Parathyroid adenoma (tissue), 2 donors: ENCODE data around the gene RCBTB1.

Source experiments
- H2AFZ ChIP-seq: fragments of 300-600 bp; sonication (generic); one replicate; pipeline ENCODE4 v1.7.0; 2017; ENCODE audit warnings: antibody characterized with exemption, mild to moderate bottlenecking
- H3K27ac ChIP-seq: fragments of 300-600 bp; sonication (generic); one replicate; pipeline ENCODE4 v1.7.0; 2017
- H3K27me3 ChIP-seq: fragments of 300-600 bp; sonication (generic); one replicate; pipeline ENCODE4 v1.7.0; 2017; ENCODE audit warnings: low read length; ENCODE audit not compliant: control insufficient read depth, insufficient read depth
- H3K36me3 ChIP-seq: fragments of 300-600 bp; sonication (generic); one replicate; pipeline ENCODE4 v1.7.0; 2017; ENCODE audit warnings: low read length; ENCODE audit not compliant: control insufficient read depth, insufficient read depth
- H3K4me1 ChIP-seq: fragments of 300-600 bp; sonication (generic); one replicate; pipeline ENCODE4 v1.7.0; 2017; ENCODE audit warnings: control low read depth
- H3K4me2 ChIP-seq: fragments of 300-600 bp; sonication (generic); one replicate; pipeline ENCODE4 v1.7.0; 2017; ENCODE audit warnings: low read length
- H3K4me3 ChIP-seq: fragments of 300-600 bp; sonication (generic); one replicate; pipeline ENCODE4 v1.7.0; 2017; ENCODE audit warnings: low read depth, low read length
- H3K79me2 ChIP-seq: fragments of 300-600 bp; sonication (generic); one replicate; pipeline ENCODE4 v1.7.0; 2017; ENCODE audit warnings: control low read depth
- H3K9ac ChIP-seq: fragments of 300-600 bp; sonication (generic); one replicate; pipeline ENCODE4 v1.7.0; 2017; ENCODE audit warnings: mild to moderate bottlenecking
- H3K9me3 ChIP-seq: fragments of 300-600 bp; sonication (generic); one replicate; pipeline ENCODE4 v1.7.0; 2017; ENCODE audit warnings: low read length; ENCODE audit not compliant: control insufficient read depth
- TF ChIP-seq, protein P1 (sequence below): fragments of 300-600 bp; sonication (generic); IDR thresholded peaks from one replicate; pipeline ENCODE4 v1.7.0; 2017; ENCODE audit warnings: antibody characterized with exemption, mild to moderate bottlenecking
- donor health status: primary hyperparathyroidism.

RCBTB1 gene

DNA sequence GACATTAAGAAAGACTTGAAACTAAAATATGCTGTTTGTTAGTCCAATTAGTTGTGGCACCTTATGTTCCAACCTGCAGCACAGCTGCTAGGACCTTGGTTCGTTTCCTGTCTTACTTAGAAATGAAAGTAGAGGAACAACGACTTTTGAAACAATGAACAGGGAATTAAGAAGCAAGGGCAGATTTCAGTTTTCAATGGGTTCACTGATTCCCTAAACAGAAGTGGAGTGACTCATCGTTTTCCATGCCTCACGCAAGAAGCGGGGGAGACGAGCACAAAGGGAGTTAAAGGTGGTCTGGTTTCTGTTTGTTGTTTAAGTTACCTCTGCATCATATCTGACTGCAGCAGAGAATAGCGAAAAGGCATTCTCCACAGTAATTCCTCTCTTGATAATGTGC lies 44.8 kb downstream of the RCBTB1 start:
- Histone ChIP-seq H3K4me3 (no peak overlapping the region), H3K36me3 (no peaks in the 10 kb centered on the region)

DNA sequence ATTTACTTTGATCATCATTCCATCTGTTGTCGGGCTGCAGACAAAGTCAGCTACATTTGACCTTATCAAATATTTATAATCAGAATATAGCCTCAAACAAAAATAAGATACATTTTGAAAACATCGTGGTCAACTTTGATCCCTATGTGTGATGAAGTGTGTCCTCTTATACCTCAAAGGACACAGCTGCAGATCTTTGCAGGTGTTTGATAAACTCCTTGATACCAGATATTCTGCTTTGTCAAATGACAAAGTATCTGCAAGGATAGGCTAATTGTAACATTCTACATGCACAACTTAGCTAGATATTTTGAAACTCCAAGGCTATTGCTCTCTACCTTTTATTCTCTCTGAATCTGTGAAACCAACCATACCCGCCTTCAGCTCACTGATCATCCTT lies 45.6 kb downstream of the RCBTB1 start:
- Histone ChIP-seq H3K36me3 (no peaks in the 10 kb centered on the region), H2AFZ (no peak overlapping the region), H3K79me2 (no peaks in the 10 kb centered on the region), H3K9ac (no peak overlapping the region), H3K27me3 (no peaks in the 10 kb centered on the region), H3K9me3 (no peaks in the 10 kb centered on the region), H3K4me1 (no peaks in the 10 kb centered on the region), H3K4me2 (no peak overlapping the region), H3K4me3 (no peak overlapping the region), H3K27ac (no peak overlapping the region)
- TF ChIP-seq, protein P1, sequence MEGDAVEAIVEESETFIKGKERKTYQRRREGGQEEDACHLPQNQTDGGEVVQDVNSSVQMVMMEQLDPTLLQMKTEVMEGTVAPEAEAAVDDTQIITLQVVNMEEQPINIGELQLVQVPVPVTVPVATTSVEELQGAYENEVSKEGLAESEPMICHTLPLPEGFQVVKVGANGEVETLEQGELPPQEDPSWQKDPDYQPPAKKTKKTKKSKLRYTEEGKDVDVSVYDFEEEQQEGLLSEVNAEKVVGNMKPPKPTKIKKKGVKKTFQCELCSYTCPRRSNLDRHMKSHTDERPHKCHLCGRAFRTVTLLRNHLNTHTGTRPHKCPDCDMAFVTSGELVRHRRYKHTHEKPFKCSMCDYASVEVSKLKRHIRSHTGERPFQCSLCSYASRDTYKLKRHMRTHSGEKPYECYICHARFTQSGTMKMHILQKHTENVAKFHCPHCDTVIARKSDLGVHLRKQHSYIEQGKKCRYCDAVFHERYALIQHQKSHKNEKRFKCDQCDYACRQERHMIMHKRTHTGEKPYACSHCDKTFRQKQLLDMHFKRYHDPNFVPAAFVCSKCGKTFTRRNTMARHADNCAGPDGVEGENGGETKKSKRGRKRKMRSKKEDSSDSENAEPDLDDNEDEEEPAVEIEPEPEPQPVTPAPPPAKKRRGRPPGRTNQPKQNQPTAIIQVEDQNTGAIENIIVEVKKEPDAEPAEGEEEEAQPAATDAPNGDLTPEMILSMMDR: no peak

More for the DNA sequence above, 44.8 kb downstream of the RCBTB1 start:
- Histone ChIP-seq H3K79me2 (no peaks in the 10 kb centered on the region), H3K27ac (no peak overlapping the region), H3K9me3 (no peaks in the 10 kb centered on the region), H3K4me2 (peak overlapping the region; percentile 7), H2AFZ (no peak overlapping the region), H3K4me1 (no peaks in the 10 kb centered on the region), H3K9ac (no peak overlapping the region), H3K27me3 (no peaks in the 10 kb centered on the region)
- TF ChIP-seq, protein P1: no peak

DNA sequence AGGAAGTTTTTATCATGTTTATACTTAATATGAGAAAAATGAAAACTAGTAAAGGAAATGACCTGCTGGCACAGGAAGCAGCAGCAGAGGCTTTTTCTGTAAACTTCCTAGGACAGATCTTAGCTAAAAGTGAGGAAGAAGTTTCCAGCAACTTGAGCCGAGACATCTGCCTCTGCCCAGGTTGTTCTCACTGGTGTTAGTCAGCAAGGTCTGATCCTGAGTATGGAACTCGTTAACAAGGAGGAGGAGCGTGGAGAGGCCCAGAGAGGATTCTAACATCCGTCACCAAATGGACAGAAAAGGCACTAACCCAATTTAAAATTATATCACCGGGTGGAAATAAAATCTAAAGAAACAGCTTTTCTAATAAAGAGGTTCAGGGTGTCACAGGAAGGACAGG lies 46.0 kb downstream of the RCBTB1 start:
- Histone ChIP-seq H3K79me2 (no peaks in the 10 kb centered on the region), H3K9ac (no peak overlapping the region), H2AFZ (no peak overlapping the region), H3K27ac (no peak overlapping the region), H3K4me2 (no peak overlapping the region), H3K9me3 (no peaks in the 10 kb centered on the region), H3K4me1 (no peaks in the 10 kb centered on the region), H3K4me3 (no peak overlapping the region), H3K36me3 (no peaks in the 10 kb centered on the region), H3K27me3 (no peaks in the 10 kb centered on the region)
- TF ChIP-seq, protein P1: no peak

DNA sequence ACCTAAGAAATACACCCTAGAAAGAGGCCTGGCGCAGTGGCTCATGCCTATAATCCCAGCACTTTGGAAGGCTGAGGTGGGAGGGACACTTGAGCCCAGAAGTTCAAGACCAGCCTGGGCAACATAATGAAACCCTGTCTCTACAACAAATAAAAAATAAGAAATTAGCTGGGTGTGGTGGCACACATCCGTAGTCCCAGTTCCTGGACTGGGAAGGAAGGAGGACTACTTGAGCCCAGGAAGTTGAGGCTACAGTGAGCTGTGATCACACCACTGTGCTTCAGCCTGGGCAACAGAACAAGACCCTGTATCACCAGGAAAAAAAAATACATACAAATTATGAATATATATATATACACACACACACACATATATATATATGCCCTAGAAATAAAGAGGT lies 47.0 kb downstream of the RCBTB1 start:
- H3K27ac ChIP-seq: no peak overlapping the region
- no peak overlapping the region for H3K9ac ChIP-seq
- no peak overlapping the region for H3K4me3 ChIP-seq
- no peaks in the 10 kb centered on the region for H3K9me3 ChIP-seq
- H3K4me1 ChIP-seq: no peaks in the 10 kb centered on the region
- H3K27me3 ChIP-seq: no peaks in the 10 kb centered on the region
- no peaks in the 10 kb centered on the region for H3K36me3 ChIP-seq
- H2AFZ ChIP-seq: no peak overlapping the region
- H3K4me2 ChIP-seq: no peak overlapping the region
- TF ChIP-seq, protein P1: no peak
- no peaks in the 10 kb centered on the region for H3K79me2 ChIP-seq

DNA sequence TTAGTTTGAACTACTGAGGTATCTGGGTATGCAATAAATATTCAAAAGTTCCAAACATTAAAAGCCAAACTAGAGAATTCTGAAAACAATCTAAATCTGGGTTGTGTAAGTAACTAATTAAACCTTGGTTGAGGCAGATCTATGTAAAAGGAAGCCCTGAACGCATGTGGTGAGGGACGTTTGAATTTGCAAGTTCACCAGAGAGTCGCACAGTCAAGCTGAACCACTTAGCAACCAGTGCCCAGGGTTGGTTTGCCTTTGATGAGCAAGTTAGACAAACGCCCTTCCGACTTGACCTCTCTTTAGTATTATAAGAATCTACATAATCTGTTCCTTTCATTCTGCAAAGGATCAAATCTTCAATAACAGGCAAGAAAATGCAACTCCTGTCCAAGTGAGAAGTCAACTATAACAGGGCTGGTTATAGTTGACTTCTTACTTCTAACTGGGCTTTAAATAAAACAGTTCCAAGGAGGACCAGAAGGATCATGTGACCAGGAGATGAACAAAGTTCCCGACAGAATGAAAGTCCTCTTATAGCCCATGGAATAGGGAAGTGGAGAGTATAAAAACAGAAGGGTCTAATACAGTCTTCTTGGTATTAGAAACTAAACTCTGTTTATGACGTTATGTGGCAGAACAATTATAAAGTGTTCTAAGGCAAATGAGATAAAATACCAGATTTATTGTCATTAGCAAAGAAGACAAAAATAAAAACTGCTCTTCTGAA lies 49.0 kb downstream of the RCBTB1 start:
- H2AFZ ChIP-seq: no peak overlapping the region
- H3K4me2 ChIP-seq: peak overlapping the region; percentile 17
- no peak overlapping the region for H3K9ac ChIP-seq
- no peak overlapping the region for H3K4me3 ChIP-seq
- TF ChIP-seq, protein P1: no peak
- no peaks in the 10 kb centered on the region for H3K36me3 ChIP-seq
- H3K27me3 ChIP-seq: no peaks in the 10 kb centered on the region
- no peaks in the 10 kb centered on the region for H3K9me3 ChIP-seq
- H3K27ac ChIP-seq: no peak overlapping the region
- no peaks in the 10 kb centered on the region for H3K4me1 ChIP-seq
- H3K79me2 ChIP-seq: no peaks in the 10 kb centered on the region
